Amygdala (tissue), 56 donors: ENCODE data around the gene TIMM22.

Experiments
- DNase-seq, 56 donors: peaks; one replicate each; lab custom pipeline; 2025; lab: John Stamatoyannopoulos, UW

TIMM22 gene

DNA sequence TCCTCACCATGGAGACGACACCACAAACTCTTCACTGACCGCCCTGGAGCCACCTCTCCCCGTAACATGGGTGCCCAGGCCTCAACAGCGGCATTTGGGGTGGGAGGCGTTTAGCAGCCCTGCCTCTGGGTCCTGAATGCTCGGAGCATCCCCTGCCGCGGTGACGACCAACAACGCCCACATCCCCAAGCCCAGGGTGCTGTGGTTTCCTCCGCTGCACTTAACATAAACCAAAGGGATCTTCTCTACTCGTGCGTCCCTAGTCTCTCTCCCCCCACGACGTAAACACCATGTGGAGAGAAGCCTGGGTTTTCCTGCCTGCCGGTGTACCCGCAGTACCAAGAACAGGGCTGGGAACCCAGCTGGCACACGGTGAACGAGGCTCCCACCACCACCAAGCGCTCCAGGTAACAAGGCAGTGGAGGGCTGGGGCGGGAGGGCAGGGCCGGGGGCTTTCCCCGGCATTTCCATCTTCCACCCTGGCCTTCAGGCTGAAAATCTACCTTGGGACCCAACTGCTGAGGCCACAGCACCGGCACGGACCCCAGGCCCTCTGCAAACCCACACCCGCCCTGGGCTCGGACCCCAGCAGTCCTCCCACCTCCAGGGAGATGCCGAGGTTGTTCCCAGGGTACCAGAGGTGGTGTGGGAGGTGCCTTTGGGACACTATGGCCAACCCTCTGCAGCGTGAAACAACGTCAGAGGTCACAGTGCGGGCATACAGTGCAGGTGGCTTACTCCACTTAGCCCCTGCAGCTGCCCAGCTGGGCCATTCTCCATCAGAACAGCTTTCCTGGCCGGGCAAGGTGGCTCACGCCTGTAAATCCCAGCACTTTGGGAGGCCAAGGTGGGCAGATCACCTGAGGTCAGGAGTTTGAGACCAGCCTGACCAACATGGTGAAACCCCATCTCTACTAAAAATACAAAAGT, 54.3 kb downstream of the TIMM22 start:
- DNase-seq, result no peak
